NCI-H446 (cell line): ENCODE results near the gene MTOR.

Experiments
- DNase-seq, 2 experiments: peaks; one replicate each; lab custom pipeline; 2025; lab: John Stamatoyannopoulos, UW

The MTOR gene

DNA sequence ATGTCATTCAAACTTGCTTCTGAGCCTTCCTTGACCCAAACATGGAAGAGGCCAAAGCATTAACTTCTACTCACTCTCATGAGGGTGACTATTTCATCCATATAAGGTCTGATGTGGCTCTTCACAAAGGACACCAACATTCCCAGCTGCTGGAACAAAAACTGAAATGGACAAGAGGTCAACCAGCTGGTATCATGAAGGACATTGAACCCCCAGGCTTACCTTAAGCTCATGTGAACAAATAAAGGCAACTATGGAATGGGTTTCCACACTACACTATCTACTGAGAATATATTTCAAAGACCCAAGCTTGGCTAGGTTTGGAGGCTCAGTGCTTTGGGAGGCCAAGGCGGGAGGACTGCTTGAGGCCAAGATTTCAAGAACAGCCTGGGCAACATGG lies 46.3 kb downstream of the MTOR start:
- no peak for DNase-seq

GRCh38 chr1:11215381-11216005 lies 46.9 kb downstream of the MTOR start:
- DNase-seq = no peak

DNA sequence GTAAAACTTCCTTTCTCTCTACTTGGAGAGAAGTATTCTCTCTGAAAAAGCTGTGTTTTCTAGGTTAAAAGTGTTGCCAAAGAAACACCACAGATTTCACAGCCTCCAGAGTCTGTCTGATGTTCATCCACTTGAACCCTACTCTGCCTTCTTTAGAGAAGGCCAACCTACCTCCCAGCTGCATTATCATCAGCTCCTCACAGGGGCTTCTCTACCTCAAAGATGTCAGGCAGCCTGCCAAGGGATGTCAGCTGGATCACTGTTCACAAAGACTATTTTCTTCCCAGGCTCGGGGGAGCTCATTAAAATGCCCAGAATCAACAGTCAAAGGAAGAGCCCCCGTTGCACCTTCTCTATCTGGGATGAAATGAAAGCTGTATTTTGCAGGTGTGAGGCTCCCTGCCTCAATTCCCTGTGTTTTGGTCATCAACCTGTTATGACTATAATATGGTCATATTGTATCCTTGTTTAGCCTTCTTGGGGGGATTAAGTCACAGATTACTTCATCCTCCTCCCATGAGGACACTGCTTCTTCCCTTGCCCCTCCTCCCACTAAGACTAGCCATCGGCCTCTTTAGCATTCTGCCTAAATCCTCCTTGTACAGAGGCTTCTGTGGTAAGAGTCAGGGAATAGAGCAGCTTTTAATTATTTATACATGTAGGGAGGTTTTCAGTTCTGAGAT lies 47.5 kb downstream of the MTOR start:
- DNase-seq = no peak

DNA sequence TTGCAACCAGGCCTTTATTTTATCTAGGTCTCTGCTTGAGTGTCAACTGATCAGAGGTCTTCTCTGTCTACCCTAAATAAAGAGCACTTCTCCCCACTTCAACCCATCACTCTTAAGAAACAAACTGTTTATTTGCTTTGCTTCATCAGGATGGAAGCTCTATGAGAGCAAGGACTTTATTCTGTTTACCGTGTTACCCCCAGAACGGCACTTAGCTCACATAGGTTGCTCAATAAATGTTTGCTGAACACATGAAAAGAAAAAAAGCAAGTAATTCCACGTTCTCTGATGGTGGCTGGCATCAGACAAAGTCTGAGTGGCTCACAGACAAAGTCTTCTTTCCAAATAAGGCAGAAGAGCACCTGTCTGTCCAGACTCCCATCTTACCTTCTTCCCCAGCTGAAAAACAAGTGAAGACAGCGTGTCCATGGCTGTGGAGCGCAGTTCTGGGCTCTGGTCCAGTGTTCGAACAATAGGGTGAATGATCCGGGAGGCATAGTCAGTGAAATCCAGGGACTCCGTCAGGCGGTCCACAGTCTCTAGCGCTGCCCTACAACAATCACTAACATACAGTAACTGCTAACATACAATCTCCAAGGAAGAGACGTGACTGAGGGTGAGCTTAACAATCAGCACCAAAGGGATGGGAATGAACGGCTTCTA lies 50.3 kb downstream of the MTOR start:
- DNase-seq = no peak

GRCh38 chr1:11211461-11211860 lies 50.9 kb downstream of the MTOR start:
- no peak for DNase-seq

DNA sequence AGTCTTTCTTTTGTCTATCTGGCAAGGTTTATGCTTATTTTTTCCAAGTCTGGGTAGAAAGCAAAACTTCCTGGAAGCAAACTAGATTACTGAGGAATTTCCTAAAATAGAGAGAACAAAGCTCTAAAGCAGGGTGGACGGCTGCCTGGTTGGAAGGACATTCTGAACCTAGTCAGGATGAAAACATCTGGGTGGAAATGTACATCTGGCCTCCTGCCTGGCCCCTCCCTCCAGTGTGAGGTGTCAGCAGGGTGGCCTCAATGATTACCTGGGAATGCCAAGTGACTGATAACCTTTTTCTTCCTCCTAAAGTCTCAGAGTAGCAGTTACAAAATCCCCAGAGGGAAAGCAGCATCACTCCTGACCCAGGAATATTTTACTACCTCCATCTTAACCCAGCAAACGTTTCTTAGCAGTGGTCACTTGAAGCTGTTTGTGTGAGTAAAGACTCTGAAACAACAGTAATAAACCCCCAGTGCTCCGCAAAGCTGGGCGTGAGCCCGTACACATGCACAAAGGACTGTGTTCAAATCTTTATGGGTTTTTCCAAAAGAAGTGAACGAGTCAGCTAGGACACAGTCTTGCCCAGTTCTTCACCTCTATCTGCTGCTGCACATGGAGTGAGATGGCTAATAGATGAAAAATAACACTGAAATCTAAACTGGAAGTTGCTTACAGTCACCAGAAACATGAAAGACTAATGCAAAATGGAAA lies 54.3 kb downstream of the MTOR start:
- no peak for DNase-seq

DNA sequence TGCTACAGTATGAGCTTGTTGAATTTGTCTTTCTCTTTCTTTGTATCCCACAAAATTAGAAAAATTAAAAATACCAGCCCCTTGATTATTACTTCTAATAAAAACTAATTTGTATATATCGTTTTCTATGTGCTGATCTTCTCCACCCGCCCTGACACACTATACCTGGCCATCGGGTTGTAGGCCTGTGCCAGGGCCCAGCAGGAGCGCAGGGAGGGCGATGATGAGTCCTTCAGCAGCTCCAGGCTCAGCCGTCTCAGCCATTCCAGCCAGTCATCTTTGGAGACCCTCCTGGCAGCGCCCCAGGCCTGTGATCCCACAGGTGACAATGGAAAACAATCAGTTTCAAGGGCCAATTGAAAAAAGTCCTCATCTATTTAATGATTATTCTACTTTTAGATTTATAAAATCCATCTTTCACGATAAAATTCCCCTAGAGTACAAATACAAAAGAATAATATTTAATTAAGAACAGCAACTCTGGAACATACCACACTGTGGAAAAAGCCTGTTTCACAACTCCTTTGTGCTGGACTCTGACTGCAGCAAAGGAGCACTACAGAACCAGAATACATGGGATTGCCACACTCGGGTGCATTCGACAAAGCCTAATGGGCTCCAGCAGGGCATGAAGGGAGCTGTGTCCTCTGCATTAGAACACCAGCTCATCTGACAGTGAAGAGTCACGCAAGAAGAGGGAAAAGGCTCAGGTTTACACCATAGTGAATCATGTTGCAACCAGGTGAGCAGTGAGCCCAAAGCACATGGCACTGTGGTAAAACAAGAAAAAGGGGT lies 57.8 kb downstream of the MTOR start:
- DNase-seq = no peak

GRCh38 chr1:11198851-11199594 lies 63.3 kb downstream of the MTOR start:
- no peak for DNase-seq

DNA sequence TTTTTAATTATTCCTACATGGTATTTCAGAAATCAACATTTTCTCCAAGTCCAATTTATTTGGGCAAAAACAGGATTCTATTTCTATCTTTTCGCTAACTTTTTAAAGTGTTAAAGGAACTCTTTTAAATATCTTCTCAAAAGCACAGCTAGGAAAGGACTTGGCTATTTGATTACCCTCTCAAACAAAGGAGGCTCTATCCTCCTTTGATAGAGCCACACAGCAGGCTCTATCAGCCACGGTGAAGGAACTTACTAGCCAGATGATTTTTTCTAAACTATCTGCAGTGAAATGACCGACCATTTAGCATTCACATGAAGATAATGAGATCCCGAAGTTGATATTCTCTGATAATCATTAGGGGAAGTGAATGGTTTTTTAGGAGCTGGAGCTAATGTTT lies 64.1 kb downstream of the MTOR start:
- no peak for DNase-seq

- DNase-seq = no peak
These were observed 65.0 kb downstream of the MTOR start for GRCh38 chr1:11197359-11197758.

GRCh38 chr1:11196945-11197344 lies 65.4 kb downstream of the MTOR start:
- DNase-seq = no peak

- DNase-seq = no peak
These were observed 67.8 kb downstream of the MTOR start for GRCh38 chr1:11194407-11195176.

GRCh38 chr1:11193376-11193775 lies 69.0 kb downstream of the MTOR start:
- DNase-seq = no peak

DNA sequence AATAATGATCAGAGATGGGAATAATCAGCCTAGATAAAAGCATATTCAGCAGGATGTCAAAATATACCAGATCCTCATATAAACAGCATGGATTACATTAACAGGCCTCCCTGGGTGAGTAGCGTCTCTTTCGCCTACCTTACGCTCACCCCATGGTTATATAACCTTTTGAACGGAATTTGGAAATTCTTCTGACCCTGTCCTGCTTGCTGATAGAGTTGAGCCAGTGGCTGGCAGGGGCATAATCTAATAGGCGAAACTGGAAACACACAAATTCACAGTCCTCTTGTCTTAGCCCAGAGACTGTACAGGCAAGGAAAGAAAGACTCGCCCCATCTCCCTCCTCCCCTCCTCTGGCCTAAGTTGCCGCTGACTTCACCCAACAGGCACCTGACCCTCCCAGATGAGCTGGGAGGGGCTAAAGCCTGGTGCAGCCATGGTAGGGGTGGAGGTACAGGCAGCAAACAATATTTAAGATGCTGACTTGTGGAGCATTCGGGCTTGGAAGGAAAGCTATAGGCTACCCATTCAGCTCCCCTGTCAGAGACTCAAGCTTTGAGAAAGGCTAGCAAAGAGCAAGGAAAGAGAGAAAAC lies 73.4 kb downstream of the MTOR start, which contains the start of gene ANGPTL7:
TSS of gene ANGPTL7 (plus strand) at position 498 of the 594 bp plus-strand sequence. CDS start 225 bp downstream, outside the sequence.
- no peak for DNase-seq

DNA sequence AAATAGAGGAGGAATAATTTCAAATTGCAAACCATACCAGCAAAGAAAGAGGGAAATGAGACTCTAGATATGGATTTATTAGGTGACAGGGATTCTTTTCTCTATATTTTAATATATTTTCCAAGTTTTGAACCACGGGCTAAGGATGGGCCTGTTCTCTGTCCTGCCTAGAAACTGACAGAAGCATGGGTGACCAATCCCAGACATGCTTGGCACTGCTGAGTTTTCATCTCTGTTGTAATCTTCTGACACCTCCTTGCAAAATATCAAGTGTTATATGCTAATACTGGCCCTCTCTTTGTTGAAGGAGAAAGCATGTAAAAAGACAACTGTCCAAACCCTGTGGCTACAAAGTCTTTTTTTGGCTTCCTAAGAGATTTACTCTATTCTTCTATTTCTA lies 74.0 kb downstream of the MTOR start:
- no peak for DNase-seq

DNA sequence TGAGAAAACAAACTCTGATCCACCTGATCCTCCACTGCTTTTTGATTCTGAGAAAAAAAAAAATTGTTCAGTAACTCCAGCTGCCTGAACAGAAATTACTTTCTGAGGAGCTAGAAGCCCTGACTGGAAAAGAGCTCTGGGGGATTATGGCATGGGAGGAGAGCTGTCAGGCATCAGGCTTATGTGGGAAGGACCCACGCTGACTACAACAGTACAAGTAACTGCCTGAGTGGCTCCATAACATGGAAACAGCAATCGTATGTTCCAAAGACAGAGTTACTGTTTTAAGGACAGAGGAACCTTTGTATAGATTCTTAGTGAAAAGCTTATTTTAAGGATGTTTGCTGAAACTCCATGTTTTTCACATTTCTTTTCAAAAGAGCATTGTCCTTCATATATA lies 74.4 kb downstream of the MTOR start:
- DNase-seq = no peak

- DNase-seq = peak; percentile 2 to 55
These were observed 74.9 kb downstream of the MTOR start for GRCh38 chr1:11187494-11187893.

DNA sequence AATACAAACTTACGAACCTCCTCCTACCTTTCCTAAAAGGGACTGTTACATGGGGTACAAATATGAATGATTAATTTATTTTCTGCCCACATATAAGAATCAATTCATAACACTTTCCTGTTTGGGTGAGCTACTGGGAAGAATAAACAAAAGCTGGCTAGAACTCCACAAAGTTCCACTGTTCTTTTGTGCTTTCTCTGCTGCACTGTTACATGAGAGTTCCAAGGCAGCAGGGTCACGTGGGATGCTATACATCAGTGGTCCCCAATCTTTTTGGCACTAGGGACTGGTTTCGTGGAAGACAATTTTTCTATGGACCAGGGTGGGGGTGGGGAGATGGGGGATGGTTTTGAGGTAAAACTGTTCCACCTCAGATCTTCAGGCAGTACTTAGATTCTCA lies 75.4 kb downstream of the MTOR start:
- DNase-seq = no peak

- no peak for DNase-seq
These were observed 77.4 kb downstream of the MTOR start for GRCh38 chr1:11184973-11185372.

GRCh38 chr1:11182884-11183283 lies 79.5 kb downstream of the MTOR start:
- DNase-seq = no peak
